ENCODE measurements around the gene PKP1.

GRCh38 chr1:201357211-201357610 lies 73.9 kb downstream of the PKP1 start:
- TF ChIP-seq CTCF (IDR thresholded peaks at IDR 0.05) (no peak), ZFX (IDR thresholded peaks at IDR 0.05; ENCODE audit: borderline replicate concordance) (no peak)

Data from 22Rv1 (cell line).